Measurements from ENCODE around the gene MRPS21. TPM values are rescaled to one million over a fixed set of nuclear protein-coding genes. Genes with fewer than 3 reads are reported as not detected.

MRPS21 gene
- total RNA-seq, 1 donor from 2014 or later = 65.6 TPM

- Mint-ChIP-seq H3K9me3 (no peaks in the 10 kb centered on the region), H3K27me3 (ENCODE audit: low read depth) (no peaks in the 10 kb centered on the region), H3K36me3 (peaks cover 5% of the 10 kb centered on the region), H3K4me1 (peaks cover 45% of the 10 kb centered on the region), H3K27ac (peak overlapping the region; percentile 97), H3K4me3 (peak overlapping the region; percentile 91)
- TF ChIP-seq CTCF (IDR thresholded peaks at IDR 0.05; ENCODE audit: unreplicated experiment) = no peak
- no peak for DNase-seq (ENCODE audit: low spot score in 2 of 2, unreplicated experiment in 2 of 2)
Observed at GRCh38 chr1:150269451-150269850, 24.2 kb upstream of the MRPS21 start.

- H3K27ac Mint-ChIP-seq = peak overlapping the region; percentile 77
Observed at GRCh38 chr1:150271291-150271959, 22.2 kb upstream of the MRPS21 start.

GRCh38 chr1:150273311-150273710 lies 20.4 kb upstream of the MRPS21 start:
- Mint-ChIP-seq H3K9me3 (no peaks in the 10 kb centered on the region), H3K4me1 (peaks cover 34% of the 10 kb centered on the region), H3K4me3 (peak overlapping the region; percentile 57), H3K36me3 (peaks cover 1% of the 10 kb centered on the region), H3K27ac (peak overlapping the region; percentile 44), H3K27me3 (ENCODE audit: low read depth) (no peaks in the 10 kb centered on the region)
- no peak for TF ChIP-seq CTCF (IDR thresholded peaks at IDR 0.05; ENCODE audit: unreplicated experiment)
- DNase-seq (ENCODE audit: low spot score in 2 of 2, unreplicated experiment in 2 of 2) = no peak

More at GRCh38 chr1:150271291-150271959, 22.2 kb upstream of the MRPS21 start:
- H3K4me1 Mint-ChIP-seq = peaks cover 45% of the 10 kb centered on the region
- TF ChIP-seq CTCF (IDR thresholded peaks at IDR 0.05; ENCODE audit: unreplicated experiment) = no peak
- H3K4me3 Mint-ChIP-seq = peak overlapping the region; percentile 57
- no peaks in the 10 kb centered on the region for H3K27me3 Mint-ChIP-seq (ENCODE audit: low read depth)
- no peak for DNase-seq (ENCODE audit: low spot score in 2 of 2, unreplicated experiment in 2 of 2)
- no peaks in the 10 kb centered on the region for H3K9me3 Mint-ChIP-seq
- H3K36me3 Mint-ChIP-seq = no peaks in the 10 kb centered on the region

- no peak overlapping the region for H3K27ac Mint-ChIP-seq
- DNase-seq (ENCODE audit: low spot score in 2 of 2, unreplicated experiment in 2 of 2) = no peak
- no peaks in the 10 kb centered on the region for H3K9me3 Mint-ChIP-seq
- no peak for TF ChIP-seq CTCF (IDR thresholded peaks at IDR 0.05; ENCODE audit: unreplicated experiment)
- peak overlapping the region; percentile 10 for H3K4me3 Mint-ChIP-seq
- H3K27me3 Mint-ChIP-seq (ENCODE audit: low read depth) = peaks cover 20% of the 10 kb centered on the region
- H3K36me3 Mint-ChIP-seq = peaks cover 8% of the 10 kb centered on the region
- H3K4me1 Mint-ChIP-seq = peaks cover 34% of the 10 kb centered on the region
Observed at GRCh38 chr1:150280138-150280707, 13.4 kb upstream of the MRPS21 start.

- no peaks in the 10 kb centered on the region for H3K9me3 Mint-ChIP-seq
- TF ChIP-seq CTCF (IDR thresholded peaks at IDR 0.05; ENCODE audit: unreplicated experiment) = peak; percentile 47
- peaks cover 20% of the 10 kb centered on the region for H3K27me3 Mint-ChIP-seq (ENCODE audit: low read depth)
- DNase-seq (ENCODE audit: low spot score in 2 of 2, unreplicated experiment in 2 of 2) = peak in 1 of 2 experiments; percentile 56
- H3K27ac Mint-ChIP-seq = peak overlapping the region; percentile 88
- peak overlapping the region; percentile 74 for H3K4me3 Mint-ChIP-seq
- peaks cover 10% of the 10 kb centered on the region for H3K36me3 Mint-ChIP-seq
- peaks cover 34% of the 10 kb centered on the region for H3K4me1 Mint-ChIP-seq
Observed at GRCh38 chr1:150281221-150281757, 12.4 kb upstream of the MRPS21 start.

Data from mesothelial cell of epicardium (in vitro differentiated cells).